ENCODE data around the gene ZNF619.
A peak's percentile ranks its signal among the peaks of the same experiment; 100 is the strongest.

Gene ZNF619

DNA sequence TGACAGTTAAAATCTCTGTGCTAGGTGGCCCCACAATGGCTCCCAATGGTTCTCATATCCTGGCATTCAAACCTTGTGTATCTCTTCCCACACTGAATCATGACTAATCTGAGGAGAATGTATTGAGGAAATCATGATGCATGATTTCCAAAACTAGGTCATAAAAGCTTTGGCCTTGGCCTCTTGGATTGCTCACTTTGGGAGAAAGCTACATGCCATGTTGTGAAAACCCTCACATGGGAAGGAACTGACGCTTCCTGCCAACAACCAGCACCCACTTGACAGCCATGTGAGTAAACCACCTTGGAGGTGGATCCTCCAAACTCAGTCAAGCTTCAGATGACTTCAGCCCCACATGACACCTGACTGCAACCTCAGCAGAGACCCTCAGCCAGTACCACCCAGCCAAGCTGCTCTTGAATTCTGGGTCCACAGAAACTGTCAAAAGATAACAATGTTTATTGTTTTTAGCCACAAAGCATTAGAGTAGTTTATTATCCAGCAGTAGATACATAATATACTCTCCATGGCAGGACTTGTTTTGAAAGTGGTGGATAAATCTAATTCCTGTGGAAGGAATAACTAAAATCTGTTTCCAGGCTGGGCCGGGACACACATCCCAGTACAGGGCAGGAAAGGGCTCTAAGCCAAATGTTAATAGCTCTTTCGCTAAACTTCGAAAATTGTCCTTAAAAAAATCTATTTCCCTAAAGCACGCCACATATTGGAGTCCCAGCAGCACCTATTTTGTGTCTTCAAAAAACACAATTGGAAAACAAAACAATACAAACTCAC is 27.9 kb downstream of the ZNF619 start:
- in situ Hi-C loops (cut with HindIII; ENCODE audit: low sequenced_read_pairs): no loop called here
- DNase-seq (ENCODE audit: low read depth): peak; percentile 66
- no peak overlapping the region for H3K4me3 ChIP-seq (ENCODE audit: low read depth, low read length)
- no peak for TF ChIP-seq CTCF (IDR thresholded peaks at IDR 0.05; ENCODE audit: low read depth, low read length, missing control alignments)

GRCh38 chr3:40505599-40506462 is 28.9 kb downstream of the ZNF619 start, which contains the start of gene ZNF620:
Gene ZNF620 (plus strand): TSS chr3:40506039. CDS start chr3:40506353, 314 bp downstream.
- peak; percentile 53 for TF ChIP-seq CTCF (IDR thresholded peaks at IDR 0.05; ENCODE audit: low read depth, low read length, missing control alignments)
- DNase-seq (ENCODE audit: low read depth): no peak
- H3K4me3 ChIP-seq (ENCODE audit: low read depth, low read length): peak within 1 kb of the TSS; percentile 56
- in situ Hi-C loops (cut with HindIII; ENCODE audit: low sequenced_read_pairs): no loop called here

GRCh38 chr3:40511031-40511718 is 34.3 kb downstream of the ZNF619 start:
- no peak overlapping the region for H3K4me3 ChIP-seq (ENCODE audit: low read depth, low read length)
- no peak for DNase-seq (ENCODE audit: low read depth)
- in situ Hi-C loops (cut with HindIII; ENCODE audit: low sequenced_read_pairs): no loop called here
- no peak for TF ChIP-seq CTCF (IDR thresholded peaks at IDR 0.05; ENCODE audit: low read depth, low read length, missing control alignments)

GRCh38 chr3:40516201-40516600 is 39.3 kb downstream of the ZNF619 start:
- DNase-seq (ENCODE audit: low read depth): peak; percentile 28
- in situ Hi-C loops (cut with HindIII; ENCODE audit: low sequenced_read_pairs): no loop called here
- TF ChIP-seq CTCF (IDR thresholded peaks at IDR 0.05; ENCODE audit: low read depth, low read length, missing control alignments): no peak
- H3K4me3 ChIP-seq (ENCODE audit: low read depth, low read length): no peak overlapping the region

- DNase-seq (ENCODE audit: low read depth): no peak
- no peak overlapping the region for H3K4me3 ChIP-seq (ENCODE audit: low read depth, low read length)
- in situ Hi-C loops (cut with HindIII; ENCODE audit: low sequenced_read_pairs): no loop called here
- no peak for TF ChIP-seq CTCF (IDR thresholded peaks at IDR 0.05; ENCODE audit: low read depth, low read length, missing control alignments)
These were observed 41.1 kb downstream of the ZNF619 start for GRCh38 chr3:40518067-40518466.

DNA sequence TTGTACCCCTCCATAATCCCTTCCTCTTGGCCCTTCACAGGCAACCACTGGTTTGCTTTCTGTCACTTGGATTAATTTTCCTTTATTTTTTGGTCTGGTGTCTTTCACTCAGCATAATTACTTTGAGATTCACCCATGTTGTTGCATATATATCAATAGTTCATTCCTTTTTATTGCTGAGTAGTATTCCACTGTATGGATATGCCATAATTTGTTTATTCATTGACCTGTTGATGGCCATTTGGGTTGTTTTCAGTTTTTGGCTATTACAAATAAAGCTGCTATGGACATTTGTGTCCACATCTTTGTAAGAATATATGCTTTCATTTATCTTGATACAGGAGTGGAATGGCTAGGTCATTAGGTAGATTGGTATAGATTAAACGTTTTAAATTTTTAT is 41.9 kb downstream of the ZNF619 start:
- in situ Hi-C loops (cut with HindIII; ENCODE audit: low sequenced_read_pairs): no loop called here
- TF ChIP-seq CTCF (IDR thresholded peaks at IDR 0.05; ENCODE audit: low read depth, low read length, missing control alignments): no peak
- DNase-seq (ENCODE audit: low read depth): no peak

More for the DNA sequence above, 41.9 kb downstream of the ZNF619 start:
- no peak overlapping the region for H3K4me3 ChIP-seq (ENCODE audit: low read depth, low read length)

All from astrocyte of the cerebellum (primary cell).